ENCODE results near the gene ZFP42.
"Not testable (repeated sequence)": the region's sequence is repeated elsewhere in the genome, so short reads cannot be mapped to it uniquely, and the experiment has no call there.

ZFP42 gene

DNA sequence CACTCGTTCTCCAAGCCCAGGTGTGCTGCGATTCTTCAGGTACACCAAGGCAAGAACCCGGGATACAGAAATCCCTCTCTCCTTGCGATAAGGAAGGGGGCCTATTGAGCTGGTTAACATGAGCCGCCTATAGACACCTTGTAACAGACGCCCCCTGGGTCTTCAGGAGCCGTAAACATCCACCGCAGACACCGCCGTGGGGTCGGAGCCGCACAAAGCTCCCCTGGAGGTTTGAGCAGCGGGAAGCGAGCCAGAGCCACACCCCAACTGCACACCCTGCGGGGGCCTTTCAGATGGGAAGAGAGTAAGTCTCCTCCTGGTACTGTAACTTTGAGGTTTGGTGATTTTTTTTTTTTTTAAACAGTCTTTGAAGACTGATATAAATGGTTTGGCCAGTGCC lies 46.6 kb downstream of the ZFP42 start:
- Histone ChIP-seq H3K27ac (no peak overlapping the region), H3K9me3 (peaks cover 14% of the 10 kb centered on the region), H3K36me3 (no peaks in the 10 kb centered on the region), H4K20me1 (no peaks in the 10 kb centered on the region), H3K4me2 (no peak overlapping the region), H3K9ac (no peak overlapping the region), H3K4me3 (no peak overlapping the region), H3K4me1 (no peaks in the 10 kb centered on the region), H3K27me3 (no peaks in the 10 kb centered on the region)
- TF ChIP-seq Cebpa-rat (IDR thresholded peaks at IDR 0.05): no peak

- Histone ChIP-seq H3K36me3 (no peaks in the 10 kb centered on the region), H3K27me3 (no peaks in the 10 kb centered on the region), H3K9ac (no peak overlapping the region), H3K4me1 (no peaks in the 10 kb centered on the region), H3K4me3 (no peak overlapping the region), H4K20me1 (no peaks in the 10 kb centered on the region), H3K27ac (no peak overlapping the region), H3K9me3 (peaks cover 14% of the 10 kb centered on the region), H3K4me2 (no peak overlapping the region)
- no peak for TF ChIP-seq Cebpa-rat (IDR thresholded peaks at IDR 0.05)
These were observed 47.6 kb downstream of the ZFP42 start for GRCh38 chr4:188043154-188043553.

- not testable (repeated sequence) for H3K4me3 ChIP-seq, H3K4me1 ChIP-seq, H3K4me2 ChIP-seq, H3K9ac ChIP-seq, H3K27me3 ChIP-seq, H3K36me3 ChIP-seq, H4K20me1 ChIP-seq, H3K27ac ChIP-seq
- H3K9me3 ChIP-seq: peaks cover 14% of the 10 kb centered on the region
These were observed 49.9 kb downstream of the ZFP42 start for GRCh38 chr4:188045461-188045860.

DNA sequence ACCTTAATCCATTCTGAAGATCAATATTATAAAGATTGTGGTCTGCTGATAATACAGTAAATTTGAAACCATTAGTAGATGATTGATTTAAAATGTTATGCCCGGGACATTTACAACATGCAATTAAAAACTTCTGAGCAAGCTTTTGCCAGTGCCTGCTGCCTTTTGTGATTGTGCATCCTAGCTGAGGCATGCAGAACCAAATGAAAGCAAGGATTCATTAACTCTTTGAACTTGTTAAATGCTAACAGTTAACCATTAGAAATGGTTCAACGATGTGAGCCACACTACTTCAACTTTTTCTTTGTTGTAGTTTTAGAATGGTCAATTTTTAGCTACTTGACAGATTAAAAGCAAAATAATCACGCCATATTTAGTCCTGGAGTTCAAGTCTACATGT lies 51.1 kb downstream of the ZFP42 start:
- no peak overlapping the region for H3K27ac ChIP-seq
- no peak overlapping the region for H3K4me3 ChIP-seq
- H3K36me3 ChIP-seq: no peaks in the 10 kb centered on the region
- H4K20me1 ChIP-seq: no peaks in the 10 kb centered on the region
- no peaks in the 10 kb centered on the region for H3K4me1 ChIP-seq
- no peaks in the 10 kb centered on the region for H3K27me3 ChIP-seq
- H3K9ac ChIP-seq: no peak overlapping the region
- no peak overlapping the region for H3K4me2 ChIP-seq
- peaks cover 7% of the 10 kb centered on the region for H3K9me3 ChIP-seq
- TF ChIP-seq Cebpa-rat (IDR thresholded peaks at IDR 0.05): no peak

DNA sequence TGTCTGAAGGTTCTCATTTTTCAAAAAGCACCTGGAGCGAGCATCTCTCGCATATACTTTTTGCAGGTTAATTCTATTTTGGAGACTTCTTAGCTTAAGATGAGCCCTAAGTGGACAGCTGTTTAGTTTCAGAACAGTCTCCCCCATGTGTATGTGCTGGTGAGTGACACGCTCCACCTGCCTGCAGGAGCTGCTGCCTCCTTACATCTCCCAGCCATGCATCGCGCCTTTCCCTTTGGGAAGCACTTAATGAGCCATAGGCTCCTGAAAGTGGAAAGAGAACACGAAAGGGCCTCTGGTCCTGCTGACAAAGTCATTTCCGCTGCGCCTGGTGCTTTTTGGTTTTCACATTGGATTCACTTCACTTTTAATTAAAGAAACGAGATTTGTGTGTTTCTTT lies 57.7 kb downstream of the ZFP42 start:
- Histone ChIP-seq H4K20me1 (no peaks in the 10 kb centered on the region), H3K9ac (no peak overlapping the region), H3K27ac (no peak overlapping the region), H3K4me2 (no peak overlapping the region), H3K4me3 (no peak overlapping the region), H3K4me1 (no peaks in the 10 kb centered on the region), H3K36me3 (no peaks in the 10 kb centered on the region), H3K27me3 (no peaks in the 10 kb centered on the region), H3K9me3 (no peaks in the 10 kb centered on the region)
- TF ChIP-seq Cebpa-rat (IDR thresholded peaks at IDR 0.05): no peak

Data from BLaER1 (cell line).